Suprapubic skin (tissue), 3 donors: ENCODE measurements around the gene TPSD1.
"Not testable (repeated sequence)": the region's sequence is repeated elsewhere in the genome, so short reads cannot be mapped to it uniquely, and the experiment has no call there.

Experiments
- CTCF ChIP-seq, 2 donors: fragments of 200-600 bp in 1 of 2; fragments of 450-650 bp in 1 of 2; sonication (generic) in 1 of 2; IDR thresholded peaks; one replicate each; pipeline ENCODE4 v1.5.1; 2016 to 2019; ENCODE audit warnings: antibody characterized with exemption in 2 of 2, mild to moderate bottlenecking in 1 of 2, moderate library complexity in 1 of 2
- POLR2A ChIP-seq, 2 donors: fragments of 450-650 bp; IDR thresholded peaks; one replicate each; pipeline ENCODE4 v1.6.1; 2017; ENCODE audit warnings: antibody characterized with exemption in 2 of 2, mild to moderate bottlenecking in 2 of 2, moderate library complexity in 2 of 2

GRCh38 chr16:1232049-1232748, 23.7 kb upstream of the TPSD1 start:
- TF ChIP-seq CTCF, POLR2A (IDR thresholded peaks at IDR 0.05): not testable (repeated sequence)
